Neuronal stem cell (in vitro differentiated cells): Measurements from ENCODE around the gene STXBP6.

Experiments used
- DNase-seq: peaks from one replicate; pipeline ENCODE4 v3.0.0-alpha.2; 2013; ENCODE audit warnings: low spot score
- H2AFZ ChIP-seq: one replicate; pipeline ENCODE4 v1.6.1; 2013; ENCODE audit warnings: mild to moderate bottlenecking, low read length, inconsistent platforms
- H2AK5ac ChIP-seq: 2 replicates; pipeline ENCODE4 v1.6.1; 2013; ENCODE audit warnings: low read depth, mild to moderate bottlenecking, inconsistent platforms, low read length, moderate library complexity, mixed read lengths
- H2BK120ac ChIP-seq: 2 replicates; pipeline ENCODE4 v1.6.1; 2013; ENCODE audit warnings: low read depth, mild to moderate bottlenecking, inconsistent platforms, low read length, moderate library complexity, mixed read lengths
- H2BK12ac ChIP-seq: one replicate; pipeline ENCODE4 v1.6.1; 2013; ENCODE audit warnings: low read length, inconsistent platforms
- H2BK15ac ChIP-seq: 2 replicates; pipeline ENCODE4 v1.6.1; 2013; ENCODE audit warnings: mild to moderate bottlenecking, low read length, inconsistent platforms, mixed read lengths
- H2BK5ac ChIP-seq: one replicate; pipeline ENCODE4 v1.6.1; 2013; ENCODE audit warnings: inconsistent platforms, mild to moderate bottlenecking, low read length, moderate library complexity
- H3K14ac ChIP-seq: one replicate; pipeline ENCODE4 v1.6.1; 2013; ENCODE audit warnings: low read length, inconsistent platforms
- H3K18ac ChIP-seq: 2 replicates; pipeline ENCODE4 v1.6.1; 2013; ENCODE audit warnings: low read length, inconsistent platforms
- H3K23ac ChIP-seq: 2 replicates; pipeline ENCODE4 v1.6.1; 2013; ENCODE audit warnings: low read depth, mild to moderate bottlenecking, mixed read lengths, low read length, inconsistent platforms; ENCODE audit not compliant: poor library complexity
- H3K27ac ChIP-seq: replicated peaks from 3 replicates; pipeline ENCODE4 v1.5.1; 2013; ENCODE audit warnings: low read length, inconsistent platforms
- H3K27me3 ChIP-seq, 3 experiments: 2 replicates each; pipeline ENCODE4 v1.6.1; 2013; ENCODE audit warnings: low read length in 3 of 3, mild to moderate bottlenecking in 2 of 3, inconsistent platforms in 1 of 3, low read depth in 1 of 3, mixed read lengths in 1 of 3, moderate library complexity in 1 of 3; ENCODE audit not compliant: control insufficient read depth in 3 of 3, insufficient read depth in 3 of 3
- H3K36me3 ChIP-seq, 2 donors: replicated peaks in 1 of 2; 2 replicates each; pipeline ENCODE4 v1.6.1; 2013; ENCODE audit warnings: low read length in 2 of 2; ENCODE audit not compliant: control insufficient read depth in 2 of 2, insufficient read depth in 2 of 2
- H3K4ac ChIP-seq: 2 replicates; pipeline ENCODE4 v1.6.1; 2013; ENCODE audit warnings: inconsistent platforms, mild to moderate bottlenecking, low read length, moderate library complexity
- H3K4me1 ChIP-seq, 2 donors: 1 replicate in 1 of 2; 2 replicates in 1 of 2; pipeline ENCODE4 v1.6.1; 2013; ENCODE audit warnings: low read length in 2 of 2, low read depth in 1 of 2; ENCODE audit not compliant: control insufficient read depth in 2 of 2, insufficient read depth in 1 of 2
- H3K4me2 ChIP-seq: one replicate; pipeline ENCODE4 v1.6.1; 2013; ENCODE audit warnings: mild to moderate bottlenecking, low read length, inconsistent platforms; ENCODE audit not compliant: insufficient read depth, poor library complexity, severe bottlenecking
- H3K4me3 ChIP-seq, 2 donors: 2 replicates each; pipeline ENCODE4 v1.5.1; 2013; ENCODE audit warnings: low read length in 2 of 2, mild to moderate bottlenecking in 2 of 2, inconsistent platforms in 1 of 2, moderate library complexity in 1 of 2
- H3K79me1 ChIP-seq: one replicate; pipeline ENCODE4 v1.6.1; 2013; ENCODE audit warnings: low read depth, mild to moderate bottlenecking, inconsistent platforms, low read length, moderate library complexity
- H3K9ac ChIP-seq: one replicate; pipeline ENCODE4 v1.6.1; 2013; ENCODE audit warnings: mild to moderate bottlenecking, low read depth, low read length, inconsistent platforms; ENCODE audit not compliant: poor library complexity
- H3K9me3 ChIP-seq, 2 donors: replicated peaks in 1 of 2; 2 replicates each; pipeline versions ENCODE3 to v1.6.1; 2013; ENCODE audit warnings: low read length in 2 of 2, mild to moderate bottlenecking in 2 of 2, inconsistent platforms in 1 of 2, low read depth in 1 of 2, mixed read lengths in 1 of 2, moderate library complexity in 1 of 2; ENCODE audit not compliant: control insufficient read depth in 2 of 2, insufficient read depth in 1 of 2
- H4K8ac ChIP-seq: one replicate; pipeline ENCODE4 v1.6.1; 2013; ENCODE audit warnings: low read depth, mild to moderate bottlenecking, inconsistent platforms, low read length, moderate library complexity
- H4K91ac ChIP-seq: one replicate; pipeline ENCODE4 v1.6.1; 2013; ENCODE audit warnings: low read length, low read depth, mild to moderate bottlenecking, inconsistent platforms; ENCODE audit not compliant: poor library complexity
- WGBS, 2 donors: extraction: QIAGEN DNeasy Blood & Tissue Kit; methylation state at CpG; one replicate each; pipeline ENCODE4 v1.1.7; 2013; ENCODE audit warnings: missing lambda C conversion rate in 2 of 2, mixed read lengths in 1 of 2; ENCODE audit not compliant: insufficient read length in 2 of 2, insufficient replicate concordance in 1 of 2; ENCODE audit errors: extremely low coverage in 2 of 2; 5-methylcytosine and 5-hydroxymethylcytosine counted together

The STXBP6 gene

GRCh38 chr14:24874514-24875202 is 175.3 kb downstream of the STXBP6 start:
- H2AFZ ChIP-seq = no peak overlapping the region
- no peak overlapping the region for H4K91ac ChIP-seq
- H3K36me3 ChIP-seq = no peaks in the 10 kb centered on the region
- no peak overlapping the region for H3K23ac ChIP-seq
- no peaks in the 10 kb centered on the region for H3K79me1 ChIP-seq
- no peaks in the 10 kb centered on the region for H3K9me3 ChIP-seq
- H3K27me3 ChIP-seq = peaks cover 0 to 6% (median 0%) of the 10 kb centered on the region in 3 experiments
- no peak overlapping the region for H2AK5ac ChIP-seq
- no peak overlapping the region for H3K4ac ChIP-seq
- no peak overlapping the region for H3K4me3 ChIP-seq
- no peak overlapping the region for H2BK120ac ChIP-seq
- no peak overlapping the region for H3K4me2 ChIP-seq
- no peak overlapping the region for H3K14ac ChIP-seq
- H3K4me1 ChIP-seq = peaks cover 0 to 1% of the 10 kb centered on the region in 2 donors
- H3K18ac ChIP-seq = no peak overlapping the region
- H2BK15ac ChIP-seq = no peak overlapping the region
- WGBS, 2 donors = no CpG with 5 or more reads among the region's 8 CpGs
- no peak for DNase-seq
- no peak overlapping the region for H2BK5ac ChIP-seq
- no peak overlapping the region for H3K9ac ChIP-seq
- H4K8ac ChIP-seq = no peak overlapping the region
- H3K27ac ChIP-seq = no peak overlapping the region
- no peak overlapping the region for H2BK12ac ChIP-seq

- H2AK5ac ChIP-seq = no peak overlapping the region
- no peak overlapping the region for H2BK120ac ChIP-seq
- no peaks in the 10 kb centered on the region for H3K4me1 ChIP-seq
- no peak overlapping the region for H2BK15ac ChIP-seq
- H2BK12ac ChIP-seq = no peak overlapping the region
- H3K27ac ChIP-seq = no peak overlapping the region
- H3K79me1 ChIP-seq = no peaks in the 10 kb centered on the region
- no peak overlapping the region for H3K4me2 ChIP-seq
- no peak overlapping the region for H4K91ac ChIP-seq
- H3K4me3 ChIP-seq = no peak overlapping the region
- no peaks in the 10 kb centered on the region for H3K9me3 ChIP-seq
- H3K27me3 ChIP-seq = peaks cover 0 to 6% (median 0%) of the 10 kb centered on the region in 3 experiments
- no peak overlapping the region for H3K14ac ChIP-seq
- no peak overlapping the region for H4K8ac ChIP-seq
- H3K36me3 ChIP-seq = no peaks in the 10 kb centered on the region
- H2AFZ ChIP-seq = no peak overlapping the region
- H2BK5ac ChIP-seq = no peak overlapping the region
- no CpG with 5 or more reads among the region's 5 CpGs for WGBS, 2 donors
- H3K18ac ChIP-seq = no peak overlapping the region
- no peak overlapping the region for H3K4ac ChIP-seq
- no peak overlapping the region for H3K9ac ChIP-seq
- no peak for DNase-seq
- no peak overlapping the region for H3K23ac ChIP-seq
Measured at GRCh38 chr14:24873551-24873950, 176.4 kb downstream of the STXBP6 start.

GRCh38 chr14:24870949-24871701 is 178.8 kb downstream of the STXBP6 start:
- no peak overlapping the region for H4K91ac ChIP-seq
- peaks cover 0 to 6% (median 0%) of the 10 kb centered on the region in 3 experiments for H3K27me3 ChIP-seq
- H3K27ac ChIP-seq = no peak overlapping the region
- no peak overlapping the region for H3K4ac ChIP-seq
- H3K4me3 ChIP-seq = no peak overlapping the region
- 100% methylated on average over 1 of the region's 4 CpGs; no CpG with 5 or more reads in 1 of the 2 donors for WGBS, 2 donors
- H3K18ac ChIP-seq = no peak overlapping the region
- H3K36me3 ChIP-seq = no peaks in the 10 kb centered on the region
- DNase-seq = no peak
- H3K14ac ChIP-seq = no peak overlapping the region
- no peaks in the 10 kb centered on the region for H3K79me1 ChIP-seq
- no peak overlapping the region for H3K23ac ChIP-seq
- no peak overlapping the region for H3K4me2 ChIP-seq
- no peak overlapping the region for H2BK120ac ChIP-seq
- H3K4me1 ChIP-seq = no peaks in the 10 kb centered on the region
- H3K9ac ChIP-seq = no peak overlapping the region
- H2BK5ac ChIP-seq = no peak overlapping the region
- H2BK15ac ChIP-seq = no peak overlapping the region
- H2BK12ac ChIP-seq = no peak overlapping the region
- H2AFZ ChIP-seq = no peak overlapping the region
- H3K9me3 ChIP-seq = no peaks in the 10 kb centered on the region
- no peak overlapping the region for H2AK5ac ChIP-seq
- no peak overlapping the region for H4K8ac ChIP-seq

GRCh38 chr14:24868389-24868788 is 181.6 kb downstream of the STXBP6 start:
- Histone ChIP-seq H3K18ac (no peak overlapping the region), H2AK5ac (no peak overlapping the region), H2BK15ac (no peak overlapping the region), H2BK120ac (no peak overlapping the region), H4K91ac (no peak overlapping the region), H3K36me3 (no peaks in the 10 kb centered on the region), H3K14ac (no peak overlapping the region), H3K27me3 (peaks cover 0 to 6% (median 0%) of the 10 kb centered on the region in 3 experiments), H3K79me1 (no peaks in the 10 kb centered on the region), H2BK12ac (no peak overlapping the region), H3K4me3 (no peak overlapping the region), H3K23ac (no peak overlapping the region), H4K8ac (no peak overlapping the region), H3K4me2 (no peak overlapping the region), H3K9ac (no peak overlapping the region), H3K9me3 (no peaks in the 10 kb centered on the region), H2AFZ (no peak overlapping the region), H3K4ac (no peak overlapping the region), H3K27ac (no peak overlapping the region), H2BK5ac (no peak overlapping the region), H3K4me1 (no peaks in the 10 kb centered on the region)
- no CpG with 5 or more reads among the region's 2 CpGs for WGBS, 2 donors
- no peak for DNase-seq
